GM18867 (cell line): ENCODE data around the gene USF1.
A peak's percentile ranks its signal among the peaks of the same experiment; 100 is the strongest.
"Not testable (repeated sequence)": the region's sequence is repeated elsewhere in the genome, so short reads cannot be mapped to it uniquely, and the experiment has no call there.

ENCODE experiments used
- ATAC-seq: cut with Tn5 transposase; IDR thresholded peaks from one replicate; pipeline ENCODE4 v1.9.1; 2021; ENCODE audit warnings: mild to moderate bottlenecking, moderate library complexity; ENCODE audit not compliant: unreplicated experiment

Gene USF1

GRCh38 chr1:161079436-161080110 lies 33.8 kb upstream of the USF1 start:
- no peak for ATAC-seq

- no peak for ATAC-seq
These were observed 31.6 kb upstream of the USF1 start for GRCh38 chr1:161077426-161077825.

- no peak for ATAC-seq
These were observed 30.6 kb upstream of the USF1 start for GRCh38 chr1:161076410-161076809.

GRCh38 chr1:161074676-161075368 lies 29.0 kb upstream of the USF1 start:
- ATAC-seq, result no peak

GRCh38 chr1:161073474-161074121 lies 27.8 kb upstream of the USF1 start:
- ATAC-seq, result no peak

GRCh38 chr1:161072751-161073449 lies 27.1 kb upstream of the USF1 start:
- no peak for ATAC-seq

- ATAC-seq, result no peak
These were observed 26.2 kb upstream of the USF1 start for GRCh38 chr1:161071886-161072371.

- no peak for ATAC-seq
These were observed 25.0 kb upstream of the USF1 start for GRCh38 chr1:161070761-161071160.

- peak; percentile 87 for ATAC-seq
These were observed 24.0 kb upstream of the USF1 start, which contains the start of gene ARHGAP30 for GRCh38 chr1:161069731-161070270. TSS of gene ARHGAP30 (minus strand) at chr1:161069891. CDS start at chr1:161069624, 267 bp downstream.

- ATAC-seq, result no peak
These were observed 23.5 kb upstream of the USF1 start for GRCh38 chr1:161069241-161069640.

GRCh38 chr1:161068306-161069234 lies 22.8 kb upstream of the USF1 start:
- ATAC-seq, result peak; percentile 48

- ATAC-seq, result no peak
These were observed 20.9 kb upstream of the USF1 start for GRCh38 chr1:161066694-161067093.

- ATAC-seq, result not testable (repeated sequence)
These were observed 19.9 kb upstream of the USF1 start for GRCh38 chr1:161065681-161066080.

GRCh38 chr1:161063936-161064335 lies 18.2 kb upstream of the USF1 start:
- ATAC-seq, result not testable (repeated sequence)

- no peak for ATAC-seq
These were observed 15.6 kb upstream of the USF1 start for GRCh38 chr1:161061419-161061818.

- ATAC-seq, result no peak
These were observed 13.5 kb upstream of the USF1 start for GRCh38 chr1:161059293-161059692.

GRCh38 chr1:161054805-161055204 lies 9.0 kb upstream of the USF1 start:
- ATAC-seq, result no peak

- ATAC-seq, result no peak
These were observed 8.5 kb upstream of the USF1 start for GRCh38 chr1:161054232-161054631.

GRCh38 chr1:161052899-161053298 lies 7.1 kb upstream of the USF1 start:
- no peak for ATAC-seq

- no peak for ATAC-seq
These were observed 5.4 kb upstream of the USF1 start for GRCh38 chr1:161051219-161051618.
